CD4-positive, alpha-beta T cell (primary cell): ENCODE results near the gene PASK. TPM values are rescaled to one million over a fixed set of nuclear protein-coding genes. Genes with fewer than 3 reads are reported as not detected.

Experiments used
- ATAC-seq: fragments of 200-7000 bp; cut with Tn5 transposase; one replicate; pipeline ENCODE4 v1.10.0; 2022; ENCODE audit warnings: mild to moderate bottlenecking; ENCODE audit not compliant: poor library complexity
- CTCF ChIA-PET: fragments of 350-600 bp; sonication (Branson Sonifier 250); formaldehyde crosslinking; loops from one replicate; lab custom pipeline; 2021; ENCODE audit warnings: antibody characterized with exemption, inconsistent platforms; lab: Charles Lee
- POLR2A ChIA-PET: fragments of 350-600 bp; sonication (Branson Sonifier 250); formaldehyde crosslinking; loops from one replicate; lab custom pipeline; 2021; ENCODE audit warnings: antibody characterized with exemption, inconsistent platforms; lab: Charles Lee
- DNase-seq, 14 experiments: peaks; one replicate each; pipeline ENCODE4 v3.0.0-alpha.2; 2013 to 2020; ENCODE audit warnings: mixed read lengths in 2 of 14
- H3K27ac ChIP-seq, 2 donors: one replicate each; pipeline versions ENCODE4 v1.5.1 to v1.7.0; 2013; ENCODE audit warnings: low read length in 2 of 2, low read depth in 1 of 2, mild to moderate bottlenecking in 1 of 2
- H3K27me3 ChIP-seq, 2 experiments: 1 replicate in 1 of 2; 2 replicates in 1 of 2; pipeline versions ENCODE4 v1.6.1 to v1.7.0; 2013; ENCODE audit warnings: low read length in 2 of 2, control low read depth in 1 of 2, mild to moderate bottlenecking in 1 of 2, moderate library complexity in 1 of 2; ENCODE audit not compliant: insufficient read depth in 2 of 2, control insufficient read depth in 1 of 2
- H3K36me3 ChIP-seq: one replicate; pipeline ENCODE4 v1.6.1; 2013; ENCODE audit warnings: low read length, control low read depth; ENCODE audit not compliant: insufficient read depth
- H3K4me1 ChIP-seq: one replicate; pipeline ENCODE4 v1.6.1; 2013; ENCODE audit warnings: low read length, control low read depth; ENCODE audit not compliant: insufficient read depth
- H3K4me3 ChIP-seq: one replicate; pipeline ENCODE4 v1.5.1; 2013; ENCODE audit warnings: mild to moderate bottlenecking, low read length, moderate library complexity
- H3K9me3 ChIP-seq, 2 experiments: 1 replicate in 1 of 2; 2 replicates in 1 of 2; pipeline versions ENCODE4 v1.6.1 to v1.7.0; 2013; ENCODE audit warnings: low read length in 2 of 2, mild to moderate bottlenecking in 2 of 2, control low read depth in 1 of 2, moderate library complexity in 1 of 2; ENCODE audit not compliant: control insufficient read depth in 1 of 2, insufficient read depth in 1 of 2
- H3K27ac Mint-ChIP-seq: one replicate; pipeline ENCODE4 v1.8.0; 2020; ENCODE audit warnings: mixed read lengths
- H3K27me3 Mint-ChIP-seq: one replicate; pipeline ENCODE4 v1.8.0; 2021; ENCODE audit warnings: mixed read lengths
- H3K36me3 Mint-ChIP-seq: one replicate; pipeline ENCODE4 v1.8.0; 2021; ENCODE audit warnings: low read depth, mixed read lengths
- H3K4me1 Mint-ChIP-seq: one replicate; pipeline ENCODE4 v1.8.0; 2021; ENCODE audit warnings: low read depth, mixed read lengths
- H3K4me3 Mint-ChIP-seq: one replicate; pipeline ENCODE4 v1.8.0; 2020; ENCODE audit warnings: mild to moderate bottlenecking, mixed read lengths
- H3K9me3 Mint-ChIP-seq: one replicate; pipeline ENCODE4 v1.8.0; 2020; ENCODE audit warnings: mixed read lengths
- CTCF ChIP-seq: fragments of 200-600 bp; IDR thresholded peaks from one replicate; pipeline ENCODE4 v1.8.0; 2022; ENCODE audit warnings: antibody characterized with exemption, mild to moderate bottlenecking
- intact Hi-C, 2 experiments: fragments of 100-400 bp; cut with DNase I in 1 of 2; cut with micrococcal nuclease in 1 of 2; formaldehyde crosslinking; loops; one replicate each; pipeline versions ENCODE4 v1.15.1 to v1.9.0; 2023 to 2025; cut with DNase I, micrococcal nuclease
- total RNA-seq, 174 experiments: library from RNA in 2 of 174; stranded (reverse) in 2 of 174; gene quantifications; one replicate each; pipeline ENCODE4 v1.2.3 and lab custom pipeline; 2021 to 2026

PASK gene
- total RNA-seq, 2 experiments from 2014 or later, result 78.0 to 87.9 TPM

GRCh38 chr2:241177526-241178334, 28.5 kb upstream of the PASK start:
- Histone ChIP-seq H3K4me3 (no peak overlapping the region), H3K9me3 (no peaks in the 10 kb centered on the region), H3K27me3 (no peaks in the 10 kb centered on the region), H3K4me1 (no peaks in the 10 kb centered on the region), H3K27ac (no peak overlapping the region), H3K36me3 (peaks cover 57% of the 10 kb centered on the region)
- no peak overlapping the region for H3K4me3 Mint-ChIP-seq
- no peak for DNase-seq
- no peaks in the 10 kb centered on the region for H3K4me1 Mint-ChIP-seq
- TF ChIP-seq CTCF, result no peak
- ChIA-PET POLR2A (no interaction called here), CTCF (no interaction called here)
- ATAC-seq, result no peak
- H3K36me3 Mint-ChIP-seq, result peaks cover 67% of the 10 kb centered on the region
- no peak overlapping the region for H3K27ac Mint-ChIP-seq
- no peaks in the 10 kb centered on the region for H3K27me3 Mint-ChIP-seq
- intact Hi-C loops, result no loop called here
- no peaks in the 10 kb centered on the region for H3K9me3 Mint-ChIP-seq

GRCh38 chr2:241173557-241173956, 24.3 kb upstream of the PASK start:
- intact Hi-C loops, result no loop called here
- POLR2A ChIA-PET, result no interaction called here

GRCh38 chr2:241168366-241168765, 19.1 kb upstream of the PASK start:
- Mint-ChIP-seq H3K4me1 (no peaks in the 10 kb centered on the region), H3K9me3 (no peaks in the 10 kb centered on the region), H3K36me3 (peaks cover 82% of the 10 kb centered on the region), H3K27me3 (no peaks in the 10 kb centered on the region), H3K27ac (no peak overlapping the region), H3K4me3 (no peak overlapping the region)
- H3K27me3 ChIP-seq, result no peaks in the 10 kb centered on the region
- no peaks in the 10 kb centered on the region for H3K4me1 ChIP-seq
- no peak for TF ChIP-seq CTCF
- peaks cover 10 to 13% of the 10 kb centered on the region in 2 experiments for H3K9me3 ChIP-seq
- ATAC-seq (no peak), DNase-seq (no peak)
- H3K4me3 ChIP-seq, result no peak overlapping the region
- ChIA-PET CTCF (no interaction called here), POLR2A (no interaction called here)
- H3K27ac ChIP-seq, result no peak overlapping the region
- H3K36me3 ChIP-seq, result peaks cover 79% of the 10 kb centered on the region
- intact Hi-C loops, result no loop called here

More at GRCh38 chr2:241173557-241173956, 24.3 kb upstream of the PASK start:
- no peaks in the 10 kb centered on the region for H3K27me3 Mint-ChIP-seq
- Histone ChIP-seq H3K4me3 (no peak overlapping the region), H3K36me3 (peaks cover 75% of the 10 kb centered on the region), H3K4me1 (no peaks in the 10 kb centered on the region), H3K27ac (no peak overlapping the region), H3K27me3 (no peaks in the 10 kb centered on the region), H3K9me3 (peaks cover 10 to 13% of the 10 kb centered on the region in 2 experiments)
- H3K27ac Mint-ChIP-seq, result no peak overlapping the region
- H3K36me3 Mint-ChIP-seq, result peaks cover 92% of the 10 kb centered on the region
- ATAC-seq (no peak), DNase-seq (no peak)
- TF ChIP-seq CTCF, result no peak
- no peak overlapping the region for H3K4me3 Mint-ChIP-seq
- no peaks in the 10 kb centered on the region for H3K9me3 Mint-ChIP-seq
- CTCF ChIA-PET, result interaction anchor here (1.5 kb wide), 1 partner anchor 96 kb away, joined by 3 read pairs; no protein-coding TSS in a partner anchor
- no peaks in the 10 kb centered on the region for H3K4me1 Mint-ChIP-seq
